ENCODE results near the gene CARD9. TPM values are rescaled to one million over a fixed set of nuclear protein-coding genes. Genes with fewer than 3 reads are reported as not detected.

CARD9 gene
- polyA plus RNA-seq, 1 of the 3 experiments (the other 2 are of a cell fraction) = 1.1 TPM

DNA sequence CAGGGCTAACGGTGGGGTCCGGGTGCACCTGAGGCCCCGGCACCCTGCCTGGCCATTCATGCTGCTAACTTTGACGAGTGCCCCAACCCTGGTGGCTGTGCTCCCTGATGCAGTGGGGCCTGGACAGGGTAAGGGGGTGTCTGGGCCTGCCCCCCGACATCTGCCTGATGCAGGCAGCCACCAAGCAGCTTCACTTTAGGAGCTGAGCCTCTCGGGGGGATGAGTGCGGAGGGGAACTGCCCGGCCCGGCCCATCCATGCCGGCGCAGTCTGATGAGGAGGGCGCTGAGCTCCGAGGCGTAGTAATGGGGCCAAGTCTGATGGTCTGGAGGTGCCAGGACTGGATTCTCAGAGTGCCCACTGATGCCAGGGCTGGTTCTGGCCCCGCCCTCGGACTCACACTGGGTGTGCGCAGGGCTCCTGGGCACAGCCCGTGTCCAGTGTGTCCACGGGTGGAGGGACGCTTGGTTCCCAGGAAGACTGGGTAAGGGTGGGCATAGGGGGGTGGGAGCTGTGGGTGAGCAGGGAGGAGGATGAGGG, 26.5 kb downstream of the CARD9 start (continued):
- TF ChIP-seq, protein P1, sequence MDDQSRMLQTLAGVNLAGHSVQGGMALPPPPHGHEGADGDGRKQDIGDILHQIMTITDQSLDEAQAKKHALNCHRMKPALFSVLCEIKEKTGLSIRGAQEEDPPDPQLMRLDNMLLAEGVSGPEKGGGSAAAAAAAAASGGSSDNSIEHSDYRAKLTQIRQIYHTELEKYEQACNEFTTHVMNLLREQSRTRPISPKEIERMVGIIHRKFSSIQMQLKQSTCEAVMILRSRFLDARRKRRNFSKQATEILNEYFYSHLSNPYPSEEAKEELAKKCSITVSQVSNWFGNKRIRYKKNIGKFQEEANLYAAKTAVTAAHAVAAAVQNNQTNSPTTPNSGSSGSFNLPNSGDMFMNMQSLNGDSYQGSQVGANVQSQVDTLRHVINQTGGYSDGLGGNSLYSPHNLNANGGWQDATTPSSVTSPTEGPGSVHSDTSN (IDR thresholded peaks at IDR 0.05) = no peak
- no peak for TF ChIP-seq MEF2A (IDR thresholded peaks at IDR 0.05; ENCODE audit: borderline replicate concordance, low read depth)
- TF ChIP-seq, protein P2, sequence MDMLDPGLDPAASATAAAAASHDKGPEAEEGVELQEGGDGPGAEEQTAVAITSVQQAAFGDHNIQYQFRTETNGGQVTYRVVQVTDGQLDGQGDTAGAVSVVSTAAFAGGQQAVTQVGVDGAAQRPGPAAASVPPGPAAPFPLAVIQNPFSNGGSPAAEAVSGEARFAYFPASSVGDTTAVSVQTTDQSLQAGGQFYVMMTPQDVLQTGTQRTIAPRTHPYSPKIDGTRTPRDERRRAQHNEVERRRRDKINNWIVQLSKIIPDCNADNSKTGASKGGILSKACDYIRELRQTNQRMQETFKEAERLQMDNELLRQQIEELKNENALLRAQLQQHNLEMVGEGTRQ (IDR thresholded peaks at IDR 0.05; ENCODE audit: borderline replicate concordance, low read depth, low read length) = no peak

DNA sequence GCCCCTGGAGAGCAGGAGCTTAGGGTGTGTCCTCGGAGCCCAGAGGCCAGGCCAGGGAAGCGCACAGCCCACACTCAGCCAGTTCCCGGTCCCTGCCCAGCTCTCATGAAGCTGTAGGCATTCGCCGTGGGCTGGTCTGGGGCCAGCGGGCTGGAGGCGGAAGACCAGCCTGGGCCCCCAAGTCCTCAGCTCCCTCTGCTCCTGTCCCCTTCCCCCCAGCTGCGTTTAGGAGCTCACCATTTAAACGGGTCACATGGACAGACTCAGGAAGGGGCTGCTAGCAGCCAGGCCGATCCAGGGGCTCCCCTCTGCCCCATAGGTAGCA, 27.4 kb downstream of the CARD9 start:
- no peaks in the 10 kb centered on the region for H3K9me2 ChIP-seq
- peaks cover 0 to 18% of the 10 kb centered on the region in 2 experiments for H3K36me3 ChIP-seq (replicated peaks in 1 of 2; ENCODE audit: control insufficient read depth in 1 of 2, insufficient read depth in 2 of 2, low read length in 1 of 2)
- H4K20me1 ChIP-seq (ENCODE audit: insufficient read depth) = no peaks in the 10 kb centered on the region
- WGBS (ENCODE audit: low lambda C conversion rate) = 80% methylated on average over 8 of the region's 10 CpGs
- H3F3A ChIP-seq (replicated peaks; ENCODE audit: insufficient read depth) = no peaks in the 10 kb centered on the region
- no peak overlapping the region for H3K4me3 ChIP-seq (ENCODE audit: low read depth in 2 of 2, low read length in 1 of 2)
- DNase-seq = no peak
- no peaks in the 10 kb centered on the region for H3K79me2 ChIP-seq (ENCODE audit: insufficient read depth)
- no peak overlapping the region for H3K9ac ChIP-seq
- CTCF ChIA-PET = interaction anchor here (0.7 to 3.7 kb wide), 15 partner anchors 8 to 325 kb away, joined by 3 to 28 read pairs (median 9); partner anchors contain the start of genes CARD9, DNLZ, GPSM1 and SNAPC4
- TF ChIP-seq, protein P1 (IDR thresholded peaks at IDR 0.05) = no peak
- no peak for TF ChIP-seq MEF2A (IDR thresholded peaks at IDR 0.05; ENCODE audit: borderline replicate concordance, low read depth)
- no peak for TF ChIP-seq FOSL2 (IDR thresholded peaks at IDR 0.05; ENCODE audit: borderline replicate concordance, low read depth)
- no peak for TF ChIP-seq RXRA (IDR thresholded peaks at IDR 0.05; ENCODE audit: borderline replicate concordance, low read depth)
- TF ChIP-seq, protein P3, sequence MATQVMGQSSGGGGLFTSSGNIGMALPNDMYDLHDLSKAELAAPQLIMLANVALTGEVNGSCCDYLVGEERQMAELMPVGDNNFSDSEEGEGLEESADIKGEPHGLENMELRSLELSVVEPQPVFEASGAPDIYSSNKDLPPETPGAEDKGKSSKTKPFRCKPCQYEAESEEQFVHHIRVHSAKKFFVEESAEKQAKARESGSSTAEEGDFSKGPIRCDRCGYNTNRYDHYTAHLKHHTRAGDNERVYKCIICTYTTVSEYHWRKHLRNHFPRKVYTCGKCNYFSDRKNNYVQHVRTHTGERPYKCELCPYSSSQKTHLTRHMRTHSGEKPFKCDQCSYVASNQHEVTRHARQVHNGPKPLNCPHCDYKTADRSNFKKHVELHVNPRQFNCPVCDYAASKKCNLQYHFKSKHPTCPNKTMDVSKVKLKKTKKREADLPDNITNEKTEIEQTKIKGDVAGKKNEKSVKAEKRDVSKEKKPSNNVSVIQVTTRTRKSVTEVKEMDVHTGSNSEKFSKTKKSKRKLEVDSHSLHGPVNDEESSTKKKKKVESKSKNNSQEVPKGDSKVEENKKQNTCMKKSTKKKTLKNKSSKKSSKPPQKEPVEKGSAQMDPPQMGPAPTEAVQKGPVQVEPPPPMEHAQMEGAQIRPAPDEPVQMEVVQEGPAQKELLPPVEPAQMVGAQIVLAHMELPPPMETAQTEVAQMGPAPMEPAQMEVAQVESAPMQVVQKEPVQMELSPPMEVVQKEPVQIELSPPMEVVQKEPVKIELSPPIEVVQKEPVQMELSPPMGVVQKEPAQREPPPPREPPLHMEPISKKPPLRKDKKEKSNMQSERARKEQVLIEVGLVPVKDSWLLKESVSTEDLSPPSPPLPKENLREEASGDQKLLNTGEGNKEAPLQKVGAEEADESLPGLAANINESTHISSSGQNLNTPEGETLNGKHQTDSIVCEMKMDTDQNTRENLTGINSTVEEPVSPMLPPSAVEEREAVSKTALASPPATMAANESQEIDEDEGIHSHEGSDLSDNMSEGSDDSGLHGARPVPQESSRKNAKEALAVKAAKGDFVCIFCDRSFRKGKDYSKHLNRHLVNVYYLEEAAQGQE (IDR thresholded peaks at IDR 0.05; ENCODE audit: low read depth, low read length) = no peak
- TF ChIP-seq, protein P4, sequence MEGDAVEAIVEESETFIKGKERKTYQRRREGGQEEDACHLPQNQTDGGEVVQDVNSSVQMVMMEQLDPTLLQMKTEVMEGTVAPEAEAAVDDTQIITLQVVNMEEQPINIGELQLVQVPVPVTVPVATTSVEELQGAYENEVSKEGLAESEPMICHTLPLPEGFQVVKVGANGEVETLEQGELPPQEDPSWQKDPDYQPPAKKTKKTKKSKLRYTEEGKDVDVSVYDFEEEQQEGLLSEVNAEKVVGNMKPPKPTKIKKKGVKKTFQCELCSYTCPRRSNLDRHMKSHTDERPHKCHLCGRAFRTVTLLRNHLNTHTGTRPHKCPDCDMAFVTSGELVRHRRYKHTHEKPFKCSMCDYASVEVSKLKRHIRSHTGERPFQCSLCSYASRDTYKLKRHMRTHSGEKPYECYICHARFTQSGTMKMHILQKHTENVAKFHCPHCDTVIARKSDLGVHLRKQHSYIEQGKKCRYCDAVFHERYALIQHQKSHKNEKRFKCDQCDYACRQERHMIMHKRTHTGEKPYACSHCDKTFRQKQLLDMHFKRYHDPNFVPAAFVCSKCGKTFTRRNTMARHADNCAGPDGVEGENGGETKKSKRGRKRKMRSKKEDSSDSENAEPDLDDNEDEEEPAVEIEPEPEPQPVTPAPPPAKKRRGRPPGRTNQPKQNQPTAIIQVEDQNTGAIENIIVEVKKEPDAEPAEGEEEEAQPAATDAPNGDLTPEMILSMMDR (IDR thresholded peaks at IDR 0.05) = peak; percentile 6; the same call in 1 of the 2 replicates
- TF ChIP-seq TCF12 (IDR thresholded peaks at IDR 0.05) = no peak
- H3K9me3 ChIP-seq = no peaks in the 10 kb centered on the region
- no peaks in the 10 kb centered on the region for H3K27me3 ChIP-seq (ENCODE audit: insufficient read depth)
- H2AFZ ChIP-seq (ENCODE audit: low read depth) = no peak overlapping the region
- peak overlapping the region in 1 of 2 experiments; percentile 58; a peak in 1 of 4 replicates for H3K27ac ChIP-seq (ENCODE audit: low read depth in 2 of 2, low read length in 1 of 2)
- no peak overlapping the region for H3K4me2 ChIP-seq
- peaks cover 0 to 55% of the 10 kb centered on the region in 2 experiments; a peak in 1 of 4 replicates for H3K4me1 ChIP-seq (ENCODE audit: control insufficient read depth in 1 of 2, insufficient read depth in 2 of 2, low read depth in 1 of 2, low read length in 1 of 2)
- POLR2A ChIA-PET = interaction anchor here (1.0 to 1.9 kb wide), 5 partner anchors 15 to 55 kb away, joined by 3 to 8 read pairs (median 4); partner anchors contain the start of gene DNLZ

All from SK-N-SH (cell line).